Measurements from ENCODE around the gene CARMIL3. TPM values are rescaled to one million over a fixed set of nuclear protein-coding genes. Genes with fewer than 3 reads are reported as not detected.

Gene CARMIL3
- total and polyA plus RNA-seq, 2 of the 4 experiments (the other 2 are of a cell fraction) = under 0.01 TPM; not detected in 1

- Histone ChIP-seq H4K91ac (ENCODE audit: insufficient read depth, low read depth, low read length) (no peak overlapping the region), H3K27me3 (ENCODE audit: control insufficient read depth, insufficient read depth, low read length) (no peaks in the 10 kb centered on the region), H3K4ac (ENCODE audit: low read depth, low read length) (no peak overlapping the region), H4K5ac (ENCODE audit: low read depth, low read length) (no peak overlapping the region), H2BK20ac (ENCODE audit: low read depth, low read length) (no peak overlapping the region), H2AK9ac (replicated peaks; ENCODE audit: low read depth, low read length, poor library complexity) (peak overlapping the region; percentile 77), H2BK15ac (ENCODE audit: low read depth, low read length) (no peak overlapping the region), H3K4me2 (ENCODE audit: low read depth, low read length) (no peak overlapping the region), H2AFZ (replicated peaks; ENCODE audit: low read length, poor library complexity) (no peak overlapping the region), H3K36me3 (ENCODE audit: control insufficient read depth, insufficient read depth, low read length) (peaks cover 45% of the 10 kb centered on the region), H3K18ac (ENCODE audit: low read depth, low read length) (no peak overlapping the region), H3K9me1 (ENCODE audit: insufficient read depth, low read length) (peaks cover 8% of the 10 kb centered on the region; the same call in 1 of the 2 replicates), H3K27ac (ENCODE audit: insufficient read depth, low read length) (no peak overlapping the region), H2BK5ac (ENCODE audit: low read depth, low read length, poor library complexity, severe bottlenecking) (no peak overlapping the region), H3K14ac (replicated peaks; ENCODE audit: low read depth, low read length) (no peak overlapping the region), H3K56ac (ENCODE audit: extremely low read depth, insufficient read depth, low read length) (no peak overlapping the region), H2BK120ac (ENCODE audit: low read depth, low read length) (no peak overlapping the region), H3K4me1 (ENCODE audit: control insufficient read depth, insufficient read depth, low read length) (no peaks in the 10 kb centered on the region), H2AK5ac (ENCODE audit: low read depth, low read length) (no peak overlapping the region), H3K23ac (ENCODE audit: low read depth, low read length) (no peak overlapping the region), H3K9me3 (ENCODE audit: control insufficient read depth, insufficient read depth, low read length) (no peaks in the 10 kb centered on the region; the same call in 1 of the 2 replicates), H4K8ac (ENCODE audit: low read depth in 2 of 2, low read length in 2 of 2) (no peak overlapping the region), H3K79me1 (ENCODE audit: low read depth in 1 of 2, low read length in 2 of 2) (peaks cover 0 to 15% of the 10 kb centered on the region in 2 experiments; a peak in 1 of 4 replicates), H3K4me3 (ENCODE audit: insufficient read depth, low read depth, low read length) (no peak overlapping the region), H3K9ac (ENCODE audit: low read depth, low read length) (no peak overlapping the region), H4K20me1 (ENCODE audit: insufficient read depth, low read length) (peaks cover 9% of the 10 kb centered on the region; the same call in 1 of the 2 replicates)
- no peak for TF ChIP-seq CHD1 (IDR thresholded peaks at IDR 0.05; ENCODE audit: low read depth, low read length)
- no peak for TF ChIP-seq MXI1 (IDR thresholded peaks at IDR 0.05; ENCODE audit: borderline replicate concordance, low read depth, low read length)
- TF ChIP-seq SMC3 (IDR thresholded peaks at IDR 0.05; ENCODE audit: low read depth, low read length) = no peak
- no peak for TF ChIP-seq RFX5 (IDR thresholded peaks at IDR 0.05; ENCODE audit: low read depth, low read length)
- TF ChIP-seq CTCF (conservative IDR thresholded peaks at IDR 0.05; ENCODE audit: low read depth, low read length) = no peak
- no peak for TF ChIP-seq MAFK (IDR thresholded peaks at IDR 0.05; ENCODE audit: low read depth, low read length)
- TF ChIP-seq NFE2L2 (IDR thresholded peaks at IDR 0.05; ENCODE audit: low read depth, low read length) = no peak
- TF ChIP-seq BHLHE40 (IDR thresholded peaks at IDR 0.05; ENCODE audit: low read depth, low read length) = no peak
- no peak for TF ChIP-seq RAD21 (IDR thresholded peaks at IDR 0.05; ENCODE audit: low read length)
- no peak for TF ChIP-seq ELK1 (IDR thresholded peaks at IDR 0.05; ENCODE audit: borderline replicate concordance, low read depth, low read length)
- TF ChIP-seq MAZ (IDR thresholded peaks at IDR 0.05; ENCODE audit: borderline replicate concordance, low read depth, low read length) = no peak
- no peak for TF ChIP-seq CEBPB (IDR thresholded peaks at IDR 0.05; ENCODE audit: low read depth, low read length)
- no peak for TF ChIP-seq POLR2A (IDR thresholded peaks at IDR 0.05; ENCODE audit: low read depth, low read length)
- no peak for TF ChIP-seq FOS (IDR thresholded peaks at IDR 0.05; ENCODE audit: low read depth, low read length)
- no peak for TF ChIP-seq RCOR1 (IDR thresholded peaks at IDR 0.05; ENCODE audit: insufficient replicate concordance, low read length)
- TF ChIP-seq USF2 (IDR thresholded peaks at IDR 0.05; ENCODE audit: low read depth, low read length) = no peak
- DNase-seq (no peak), ATAC-seq (ENCODE audit: low read depth) (no peak)
- POLR2A ChIA-PET (ENCODE audit: unreplicated experiment) = no interaction called here
- CTCF ChIA-PET = interaction anchor here (1.5 kb wide), 1 partner anchor 22 kb away, joined by 3 read pairs; no protein-coding TSS in a partner anchor
- no TSS peak for BruUV-seq (replicated peaks)
- no CpG with 5 or more reads among the region's 7 CpGs for WGBS, 2 experiments (ENCODE audit: extremely low coverage in 2 of 2, insufficient read length in 1 of 2)
- in situ Hi-C loops (cut with MboI; ENCODE audit: low sequenced_read_pairs) (no loop called here), intact Hi-C loops (cut with micrococcal nuclease) (no loop called here), dilution Hi-C loops (cut with HindIII; ENCODE audit: low sequenced_read_pairs, unreplicated experiment) (no loop called here)
Observed at GRCh38 chr14:24102357-24103048, 50.7 kb downstream of the CARMIL3 start.

All from IMR-90 (cell line).